AG10803 (cell line): ENCODE measurements around the gene CORO6.

ENCODE experiments used
- DNase-seq: peaks from one replicate; pipeline ENCODE4 v3.0.0; 2010; ENCODE audit warnings: low read depth
- H3K4me3 ChIP-seq: 2 replicates; pipeline ENCODE4 v1.5.1; 2011; ENCODE audit warnings: mild to moderate bottlenecking, low read length, control low read depth
- CTCF ChIP-seq: conservative IDR thresholded peaks from 2 replicates; pipeline ENCODE4 v1.5.1; 2011; ENCODE audit warnings: mild to moderate bottlenecking, low read length, control low read depth, inconsistent platforms

The CORO6 gene

GRCh38 chr17:29649359-29649758 is 26.6 kb upstream of the CORO6 start:
- no peak overlapping the region for H3K4me3 ChIP-seq
- no peak for TF ChIP-seq CTCF
- DNase-seq = no peak

GRCh38 chr17:29648005-29648404 is 25.3 kb upstream of the CORO6 start:
- H3K4me3 ChIP-seq = no peak overlapping the region
- no peak for DNase-seq
- no peak for TF ChIP-seq CTCF

- TF ChIP-seq CTCF = no peak
- H3K4me3 ChIP-seq = no peak overlapping the region; the same call in 1 of the 2 replicates
- peak; percentile 94 for DNase-seq
Measured at GRCh38 chr17:29645515-29646051, 22.9 kb upstream of the CORO6 start.

- TF ChIP-seq CTCF = no peak
- no peak overlapping the region for H3K4me3 ChIP-seq
- DNase-seq = no peak
Measured at GRCh38 chr17:29643817-29644160, 21.1 kb upstream of the CORO6 start.

- DNase-seq = no peak
- TF ChIP-seq CTCF = no peak
- H3K4me3 ChIP-seq = no peak overlapping the region
Measured at GRCh38 chr17:29642171-29642611, 19.5 kb upstream of the CORO6 start.

- DNase-seq = no peak
- TF ChIP-seq CTCF = no peak
- no peak overlapping the region for H3K4me3 ChIP-seq
Measured at GRCh38 chr17:29640981-29641642, 18.4 kb upstream of the CORO6 start.

- DNase-seq = peak; percentile 66
- no peak overlapping the region for H3K4me3 ChIP-seq
- TF ChIP-seq CTCF = no peak
Measured at GRCh38 chr17:29640413-29640812, 17.7 kb upstream of the CORO6 start.
